T-helper 2 cell treated with Interferon-gamma antibody and Interleukin-4, amounts not matched to agents 100 ng/mL and 5 ng/mL, for 36 hours (primary cell): ENCODE results near the gene RPTOR. TPM values are rescaled to one million over a fixed set of nuclear protein-coding genes. Genes with fewer than 3 reads are reported as not detected.
"Not testable (repeated sequence)": the region's sequence is repeated elsewhere in the genome, so short reads cannot be mapped to it uniquely, and the experiment has no call there.

Experiments used
- intact Hi-C: fragments of 100-400 bp; cut with micrococcal nuclease; formaldehyde crosslinking; loops from one replicate; pipeline ENCODE4 v1.15.1; 2023
- total RNA-seq: library from RNA; stranded (reverse); gene quantifications from 2 replicates; pipeline ENCODE4 v1.2.3, GENCODE V29; 2022

The RPTOR gene
- total RNA-seq, 1 donor from 2014 or later, result 78.5 TPM

GRCh38 chr17:80811181-80812105, 266.8 kb downstream of the RPTOR start:
- intact Hi-C loops, result no loop called here

- intact Hi-C loops, result no loop called here
Measured at GRCh38 chr17:80812362-80813088, 267.9 kb downstream of the RPTOR start.

DNA sequence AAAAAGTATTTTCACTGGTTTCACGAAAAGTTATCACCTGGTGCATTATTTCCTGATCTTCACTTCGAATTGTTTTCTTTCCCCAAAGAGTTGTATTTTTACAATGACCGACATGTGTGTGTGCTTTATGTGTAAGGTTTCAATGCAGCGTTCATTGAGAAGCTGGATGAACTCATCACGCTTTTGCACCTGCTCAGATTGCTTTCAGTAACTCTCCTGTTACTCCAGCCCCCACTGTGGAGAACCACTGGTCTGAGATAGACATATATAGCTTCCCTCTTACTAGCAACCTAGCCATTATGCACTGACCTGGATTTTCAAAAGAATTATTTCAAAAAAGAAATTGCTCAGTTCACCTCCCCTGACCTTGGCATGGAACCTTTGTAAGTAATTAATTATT, 268.7 kb downstream of the RPTOR start:
- intact Hi-C loops, result no loop called here

DNA sequence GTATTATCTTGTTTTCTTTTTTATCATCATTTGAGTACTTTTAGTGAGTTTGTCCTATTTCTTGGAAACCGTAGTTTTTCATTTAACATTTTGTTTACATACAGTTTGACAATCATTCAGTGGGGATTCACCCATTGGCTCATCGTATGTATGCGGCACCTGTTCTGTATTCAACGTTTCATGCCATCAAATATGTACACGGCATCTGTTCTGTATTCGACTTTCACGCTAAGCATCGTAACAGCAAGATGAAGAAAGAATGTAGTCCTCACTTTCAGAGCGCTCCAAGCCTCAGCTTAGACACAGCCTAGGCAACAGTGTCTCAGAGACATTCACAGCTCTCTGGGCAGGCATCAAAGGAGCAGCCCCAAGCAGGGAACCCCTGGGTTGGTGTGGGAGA, 269.9 kb downstream of the RPTOR start:
- intact Hi-C loops, result no loop called here

GRCh38 chr17:80815151-80815681, 270.6 kb downstream of the RPTOR start:
- intact Hi-C loops, result no loop called here

- intact Hi-C loops, result not testable (repeated sequence)
Measured at GRCh38 chr17:80815718-80816117, 271.1 kb downstream of the RPTOR start.

- intact Hi-C loops, result no loop called here
Measured at GRCh38 chr17:80816241-80817103, 271.8 kb downstream of the RPTOR start.

DNA sequence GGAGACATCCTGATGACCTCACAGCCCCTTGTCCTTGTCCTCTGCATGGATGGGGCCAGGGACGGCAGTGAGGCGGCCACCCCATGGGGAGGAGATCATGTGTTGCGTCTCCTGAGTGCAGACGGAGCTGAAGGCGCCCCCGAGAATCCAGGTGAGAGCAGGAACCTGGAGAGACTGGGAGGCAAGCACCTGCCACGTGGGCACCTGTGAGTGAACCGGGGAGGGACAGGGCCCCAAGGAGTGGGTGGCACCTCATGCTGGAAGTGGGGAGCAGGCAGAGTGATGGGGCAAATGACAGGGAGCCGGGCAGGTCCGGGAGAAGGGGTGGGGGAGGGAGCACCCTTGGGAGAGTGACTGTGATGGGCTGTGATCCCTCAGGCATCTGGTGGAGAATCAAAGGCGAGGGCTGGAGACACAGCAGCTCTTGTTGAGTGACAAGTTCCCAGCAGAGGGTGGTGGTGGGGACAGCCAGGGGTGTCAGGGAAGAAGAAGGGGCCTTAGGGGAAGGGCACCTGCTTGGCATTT, 272.7 kb downstream of the RPTOR start:
- intact Hi-C loops, result no loop called here

DNA sequence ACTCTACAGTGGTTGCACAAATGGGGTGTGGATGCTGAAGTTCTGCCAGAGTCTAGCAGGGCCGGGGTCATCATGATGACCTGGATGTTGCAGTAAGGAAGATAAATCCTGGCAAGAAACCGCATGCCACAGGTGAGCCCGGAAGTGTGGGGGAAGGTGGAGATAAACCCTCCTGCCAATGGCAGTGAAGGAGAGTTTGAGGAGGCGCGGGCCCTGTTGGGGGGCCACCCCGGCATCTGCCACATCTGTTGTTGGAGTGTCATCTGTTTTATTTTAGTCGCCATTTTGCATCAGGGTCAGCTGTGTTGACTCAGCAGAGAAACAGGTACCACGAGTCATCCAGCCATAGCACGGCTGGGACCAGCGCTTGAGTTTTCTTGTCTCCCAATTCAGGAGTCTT, 273.2 kb downstream of the RPTOR start:
- intact Hi-C loops, result no loop called here

- intact Hi-C loops, result no loop called here
Measured at GRCh38 chr17:80818871-80819270, 274.2 kb downstream of the RPTOR start.

GRCh38 chr17:80819422-80820164, 275.0 kb downstream of the RPTOR start:
- intact Hi-C loops, result no loop called here

- intact Hi-C loops, result no loop called here
Measured at GRCh38 chr17:80820331-80820730, 275.7 kb downstream of the RPTOR start.

- intact Hi-C loops, result no loop called here
Measured at GRCh38 chr17:80821546-80821945, 276.9 kb downstream of the RPTOR start.

DNA sequence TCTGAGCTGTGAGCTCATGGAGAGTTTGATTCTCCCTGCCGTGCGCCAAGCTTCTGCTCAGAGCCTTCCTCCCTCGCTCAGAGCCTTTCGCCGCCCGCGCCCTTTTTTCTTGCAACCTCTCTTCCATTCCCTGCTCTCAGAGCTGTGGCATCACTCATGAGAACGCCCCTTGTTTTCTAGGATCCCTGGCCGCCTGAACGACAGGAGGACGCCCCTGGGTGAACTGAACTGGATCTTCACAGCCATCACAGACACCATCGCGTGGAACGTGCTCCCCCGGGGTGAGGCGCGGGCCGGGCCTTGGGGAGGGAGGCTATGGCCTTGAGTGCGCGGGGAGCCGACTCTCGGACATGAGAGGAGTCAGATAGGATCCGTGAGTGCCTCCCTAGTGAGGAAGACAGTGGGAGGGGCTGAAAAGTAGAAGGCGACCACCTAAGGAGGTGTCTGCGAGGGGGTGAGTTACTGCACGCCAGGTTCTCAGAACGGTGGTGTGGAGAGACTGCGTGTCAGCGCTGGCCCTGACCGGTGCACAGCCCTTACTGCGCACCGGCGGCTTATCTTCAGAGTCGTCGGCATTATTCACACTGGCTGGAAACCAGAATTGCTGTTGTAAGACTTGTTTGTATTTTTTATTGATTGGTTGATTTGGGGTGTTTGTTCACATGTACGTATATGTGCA, 277.5 kb downstream of the RPTOR start:
- intact Hi-C loops, result no loop called here

- intact Hi-C loops, result no loop called here
Measured at GRCh38 chr17:80822700-80823410, 278.2 kb downstream of the RPTOR start.

GRCh38 chr17:80824549-80825470, 280.2 kb downstream of the RPTOR start:
- intact Hi-C loops, result no loop called here

- intact Hi-C loops, result no loop called here
Measured at GRCh38 chr17:80825471-80826345, 281.1 kb downstream of the RPTOR start.
